ENCODE results near the gene ELANE.
A peak's percentile ranks its signal among the peaks of the same experiment; 100 is the strongest.
"Not testable (repeated sequence)": the region's sequence is repeated elsewhere in the genome, so short reads cannot be mapped to it uniquely, and the experiment has no call there.

ELANE gene

DNA sequence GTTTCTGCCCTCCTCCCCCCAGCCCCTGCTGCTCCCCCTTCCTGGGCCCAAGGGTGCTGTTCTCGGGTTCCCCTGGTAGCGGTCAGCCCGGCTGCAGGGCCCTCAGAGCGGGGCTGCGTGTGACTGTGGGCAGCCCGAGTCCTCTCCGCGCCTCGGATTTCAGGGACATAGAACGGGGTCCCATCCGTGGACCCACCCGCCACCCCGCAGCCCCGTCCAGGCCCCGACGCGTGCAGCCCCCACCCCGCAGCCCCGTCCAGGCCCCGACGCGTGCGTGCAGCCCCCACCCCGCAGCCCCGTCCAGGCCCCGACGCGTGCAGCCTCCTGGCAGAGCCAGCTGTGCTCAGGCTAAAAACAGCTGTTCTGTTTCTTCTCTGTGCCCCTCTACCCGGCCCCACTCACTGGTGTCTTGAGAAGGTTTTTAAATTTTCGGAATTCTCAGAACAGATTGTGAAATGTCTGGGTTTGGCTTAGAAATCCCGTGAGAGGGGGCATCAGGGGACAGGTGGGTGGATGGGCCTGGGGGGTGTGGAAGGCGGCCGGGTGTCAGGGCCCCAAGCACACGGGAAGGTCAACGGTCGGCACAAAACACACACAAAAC is 16.8 kb upstream of the ELANE start:
- DNase-seq: no peak

DNA sequence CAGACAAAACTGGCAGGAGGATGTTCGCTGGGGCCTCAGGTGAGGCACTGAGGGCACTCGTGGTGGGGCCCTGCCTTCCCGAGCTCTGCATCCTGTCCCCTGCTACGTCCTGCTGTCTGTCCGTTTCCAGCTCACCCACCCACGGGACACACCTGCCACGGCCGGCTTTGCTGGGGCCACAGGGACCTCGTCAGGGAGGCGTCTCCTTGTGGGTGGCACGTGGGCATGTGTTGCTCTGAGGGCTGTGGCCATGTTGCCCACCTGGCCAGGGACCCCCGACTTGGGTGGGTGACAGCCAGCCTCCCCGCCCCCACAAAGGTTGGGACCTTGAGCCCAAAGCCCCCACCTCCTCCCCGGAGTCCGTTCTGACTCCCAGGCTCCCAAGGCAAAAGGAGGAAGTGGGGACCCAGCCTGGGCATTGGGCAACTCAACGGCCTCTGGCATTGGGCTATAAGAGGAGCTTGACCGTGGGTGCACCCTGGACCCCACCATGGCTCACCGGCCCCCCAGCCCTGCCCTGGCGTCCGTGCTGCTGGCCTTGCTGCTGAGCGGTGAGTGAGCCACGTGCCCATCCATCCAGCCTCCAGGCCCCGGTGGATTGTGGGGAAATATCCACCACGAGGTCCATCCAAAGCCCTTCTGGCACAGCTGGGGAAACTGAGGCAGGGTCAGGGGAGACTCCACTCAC is 11.4 kb upstream of the ELANE start, which contains the start of gene PRTN3:
PRTN3 (plus strand) TSS at position 481 of the 688 bp plus-strand sequence; CDS start at position 491, 10 bp downstream.
- intact Hi-C loops (cut with DNase I): no loop called here
- DNase-seq: no peak

More for the DNA sequence above, 16.8 kb upstream of the ELANE start:
- intact Hi-C loops (cut with DNase I): no loop called here

- intact Hi-C loops (cut with DNase I); DNase-seq: not testable (repeated sequence)
Observed at GRCh38 chr19:842802-843179, 9.3 kb upstream of the ELANE start.

- DNase-seq: no peak
- intact Hi-C loops (cut with DNase I): no loop called here
Observed at GRCh38 chr19:843180-843835, 8.8 kb upstream of the ELANE start.

DNA sequence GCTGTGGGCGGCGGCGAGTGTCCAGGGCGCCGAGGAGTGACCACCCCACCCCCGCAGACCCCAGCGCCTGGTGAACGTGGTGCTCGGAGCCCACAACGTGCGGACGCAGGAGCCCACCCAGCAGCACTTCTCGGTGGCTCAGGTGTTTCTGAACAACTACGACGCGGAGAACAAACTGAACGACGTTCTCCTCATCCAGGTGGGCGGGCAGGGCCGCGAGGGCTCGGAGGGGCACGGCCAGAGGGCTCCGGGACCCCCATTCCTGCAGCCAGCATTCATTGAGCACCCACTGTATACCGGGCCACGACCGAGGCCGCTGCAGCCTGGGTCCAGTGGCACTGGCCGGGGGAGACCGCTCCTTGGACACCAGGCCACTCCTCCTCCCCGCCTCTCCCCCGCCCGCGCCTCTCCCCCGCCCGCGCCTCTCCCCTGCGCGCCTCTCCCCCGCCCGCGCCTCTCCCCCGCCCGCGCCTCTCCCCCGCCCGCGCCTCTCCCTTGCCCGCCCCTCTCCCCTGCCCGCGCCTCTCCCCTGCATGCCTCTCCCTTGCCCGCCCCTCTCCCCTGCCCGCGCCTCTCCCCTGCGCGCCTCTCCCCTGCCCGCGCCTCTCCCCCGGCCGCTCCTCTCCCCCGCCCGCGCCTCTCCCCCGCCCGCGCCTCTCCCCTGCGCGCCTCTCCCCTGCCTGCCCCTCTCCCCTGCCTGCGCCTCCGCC is 8.1 kb upstream of the ELANE start:
- peak in 1 of 10 donors; percentile 50 for DNase-seq
- intact Hi-C loops (cut with DNase I): no loop called here

DNA sequence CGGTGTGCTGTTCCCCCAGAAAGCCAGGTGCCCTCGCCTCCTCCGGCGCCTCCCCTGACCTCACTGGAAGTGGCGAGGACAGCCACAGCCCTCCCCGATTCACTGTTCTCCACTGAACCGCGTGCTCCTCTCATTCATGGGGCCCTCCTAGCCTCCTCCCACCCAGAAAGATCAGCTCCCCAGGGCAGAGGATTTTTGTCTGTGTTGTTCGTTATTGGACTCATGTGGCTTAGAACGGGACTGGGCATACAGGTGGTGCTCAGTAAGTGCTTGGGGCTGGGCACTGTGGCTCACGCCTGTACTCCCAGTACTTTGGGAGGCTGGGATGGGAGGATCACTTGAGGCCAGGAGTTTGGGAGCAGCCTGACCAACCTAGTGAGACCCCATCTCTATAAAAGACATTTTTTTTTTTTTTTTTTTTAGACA is 7.5 kb upstream of the ELANE start:
- intact Hi-C loops (cut with DNase I): no loop called here
- DNase-seq: no peak

- no peak for DNase-seq
- intact Hi-C loops (cut with DNase I): no loop called here
Observed at GRCh38 chr19:845707-846521, 6.2 kb upstream of the ELANE start.

DNA sequence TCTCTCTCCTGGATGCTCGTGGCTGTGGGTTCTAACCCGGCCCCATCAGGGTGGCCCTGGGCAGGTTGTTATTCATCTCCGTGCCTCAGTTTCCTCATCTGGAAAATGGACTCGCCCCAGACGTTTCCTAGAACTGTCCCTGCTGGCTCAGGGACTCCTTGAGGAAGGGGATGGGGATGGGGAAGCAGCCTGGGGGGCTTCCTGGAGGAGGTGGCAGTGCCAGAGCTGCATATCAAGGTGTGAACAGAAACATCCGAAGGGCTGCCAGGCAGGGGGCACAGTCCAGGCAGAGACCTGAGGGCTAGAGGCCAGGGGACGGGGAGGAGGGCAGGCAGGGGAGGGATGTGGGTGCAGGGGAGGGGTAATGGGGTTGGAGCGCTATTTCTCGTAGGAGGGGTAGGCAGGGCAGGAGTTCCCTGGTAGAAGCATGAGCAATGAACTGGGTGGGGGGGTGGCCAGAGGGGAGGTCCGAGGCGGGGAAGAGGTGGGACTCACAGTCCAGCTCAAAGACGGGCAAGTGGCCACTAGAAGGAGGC is 3.6 kb upstream of the ELANE start:
- intact Hi-C loops (cut with DNase I): no loop called here
- DNase-seq: no peak

DNA sequence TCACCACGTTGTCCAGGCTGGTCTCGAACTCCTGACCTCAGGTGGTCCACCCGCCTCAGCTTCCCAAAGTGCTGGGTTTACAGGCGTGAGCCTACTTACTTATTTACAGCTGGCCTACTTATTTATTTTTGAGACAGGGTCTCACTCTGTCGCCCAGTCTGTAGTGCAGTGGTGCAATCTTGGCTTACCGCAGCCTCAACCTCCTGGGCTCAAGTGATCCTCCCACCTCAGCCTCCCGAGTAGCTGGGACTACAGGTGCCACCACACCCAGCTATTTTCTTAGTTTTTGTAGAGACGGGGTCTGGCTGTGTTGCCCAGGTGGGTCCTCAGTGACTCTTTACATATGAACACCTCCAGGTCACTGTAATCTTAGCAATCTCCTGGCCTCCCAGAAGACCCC is 2.9 kb upstream of the ELANE start:
- DNase-seq; intact Hi-C loops (cut with DNase I): not testable (repeated sequence)

DNA sequence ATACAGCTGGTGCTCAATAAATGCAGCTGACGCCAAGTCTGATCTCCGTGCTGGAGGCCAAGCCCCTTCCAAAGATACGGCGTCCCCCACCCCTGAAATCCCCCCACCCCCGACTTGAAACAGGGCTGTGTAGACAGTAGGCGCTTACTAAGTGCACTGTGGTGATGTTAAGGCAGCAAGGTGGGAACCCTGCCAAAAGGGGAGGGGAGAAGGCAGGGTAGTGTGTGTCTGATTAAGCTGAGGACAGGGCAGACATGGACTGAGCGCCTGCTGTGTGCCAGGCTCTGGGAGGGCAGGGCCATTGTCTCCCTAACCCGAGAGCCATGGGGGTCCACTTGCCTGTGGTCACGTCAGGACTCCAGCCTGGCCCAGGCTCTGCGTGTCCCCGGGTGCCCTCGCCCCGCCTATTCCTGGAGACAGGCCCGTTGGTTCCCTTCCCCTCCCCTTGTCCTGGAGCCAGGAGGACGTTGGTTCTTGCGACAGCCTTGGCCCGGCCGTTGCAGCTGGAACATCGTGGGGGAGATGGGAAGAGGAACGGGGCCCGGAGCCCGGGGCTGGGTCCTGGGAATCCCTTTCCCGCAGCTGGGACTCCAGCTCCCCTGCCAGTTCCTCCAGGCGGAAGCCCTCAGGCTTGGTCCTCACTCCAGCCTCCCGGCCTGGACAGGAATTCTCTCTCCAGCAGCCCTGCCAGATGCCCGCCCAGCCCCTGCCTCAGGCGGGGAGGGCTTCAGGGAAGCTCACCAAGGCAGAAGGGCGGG is 1.7 kb upstream of the ELANE start:
- intact Hi-C loops (cut with DNase I): no loop called here
- DNase-seq: peak in 3 of 10 donors; percentile 42 to 80 (median 50)

DNA sequence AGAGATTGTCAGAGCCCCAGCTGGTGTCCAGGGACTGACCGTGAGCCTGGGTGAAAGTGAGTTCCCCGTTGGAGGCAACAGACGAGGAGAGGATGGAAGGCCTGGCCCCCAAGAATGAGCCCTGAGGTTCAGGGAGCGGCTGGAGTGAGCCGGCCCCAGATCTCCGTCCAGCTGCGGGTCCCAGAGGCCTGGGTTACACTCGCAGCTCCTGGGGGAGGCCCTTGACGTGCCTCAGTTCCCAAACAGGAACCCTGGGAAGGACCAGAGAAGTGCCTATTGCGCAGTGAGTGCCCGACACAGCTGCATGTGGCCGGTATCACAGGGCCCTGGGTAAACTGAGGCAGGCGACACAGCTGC is 1.1 kb upstream of the ELANE start:
- intact Hi-C loops (cut with DNase I): no loop called here
- no peak for DNase-seq

- intact Hi-C loops (cut with DNase I): no loop called here
- no peak for DNase-seq
Observed at GRCh38 chr19:853014-853585, 997 bp downstream of the ELANE start.

DNA sequence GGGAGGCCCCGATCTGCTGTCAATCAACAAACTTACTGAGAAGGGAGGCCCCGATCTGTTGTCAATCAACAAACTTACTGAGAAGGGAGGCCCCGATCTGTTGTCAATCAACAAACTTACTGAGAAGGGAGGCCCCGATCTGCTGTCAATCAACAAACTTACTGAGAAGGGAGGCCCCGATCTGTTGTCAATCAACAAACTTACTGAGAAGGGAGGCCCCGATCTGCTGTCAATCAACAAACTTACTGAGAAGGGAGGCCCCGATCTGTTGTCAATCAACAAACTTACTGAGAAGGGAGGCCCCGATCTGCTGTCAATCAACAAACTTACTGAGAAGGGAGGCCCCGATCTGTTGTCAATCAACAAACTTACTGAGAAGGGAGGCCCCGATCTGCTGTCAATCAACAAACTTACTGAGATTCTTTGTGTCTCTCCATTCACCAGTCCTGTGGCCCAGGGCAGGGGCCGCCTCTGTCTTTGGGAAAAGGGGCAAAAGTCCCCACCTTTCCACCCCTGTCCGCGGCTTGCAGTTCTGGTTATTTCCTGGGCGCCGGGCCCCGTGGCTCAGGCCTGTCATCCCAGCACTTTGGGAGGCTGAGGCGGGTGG is 1.6 kb downstream of the ELANE start:
- DNase-seq; intact Hi-C loops (cut with DNase I): not testable (repeated sequence)

DNA sequence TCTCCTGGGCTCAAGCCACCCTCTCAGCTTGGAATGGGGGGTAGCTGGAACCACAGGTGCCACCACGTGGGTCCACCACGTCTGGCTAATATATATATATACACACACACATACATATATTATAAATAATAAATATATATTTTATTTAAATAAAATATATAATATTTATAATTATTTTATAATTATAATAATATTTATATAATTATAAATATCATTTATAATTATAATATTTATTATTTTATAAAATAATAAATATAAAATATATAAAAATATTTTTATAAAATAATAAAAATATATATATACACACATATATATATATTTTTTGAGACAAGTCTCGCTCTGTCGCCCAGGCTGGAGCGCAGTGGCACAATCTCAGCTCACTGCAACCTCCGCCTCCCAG is 2.4 kb downstream of the ELANE start:
- intact Hi-C loops (cut with DNase I): no loop called here
- DNase-seq: no peak

DNA sequence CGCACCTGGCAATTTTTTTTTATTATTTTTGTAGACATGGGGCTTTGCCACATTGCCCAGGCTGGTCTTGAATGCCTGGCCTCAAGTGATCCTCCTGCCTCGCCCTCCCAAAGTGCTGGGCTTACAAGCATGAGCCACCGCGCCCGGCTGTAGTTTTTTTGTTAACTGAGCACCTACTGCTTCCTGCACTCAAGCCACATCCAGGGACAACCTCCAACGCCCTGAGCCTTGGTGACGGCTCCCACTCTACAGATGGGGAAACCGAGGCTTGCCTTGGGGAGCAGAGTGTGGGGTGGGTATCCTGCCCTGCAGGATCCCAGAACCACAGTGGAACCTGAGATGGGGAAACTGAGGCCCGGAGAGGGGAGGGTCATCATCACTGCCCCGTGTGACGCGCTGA is 3.0 kb downstream of the ELANE start:
- intact Hi-C loops (cut with DNase I): no loop called here
- DNase-seq: no peak

DNA sequence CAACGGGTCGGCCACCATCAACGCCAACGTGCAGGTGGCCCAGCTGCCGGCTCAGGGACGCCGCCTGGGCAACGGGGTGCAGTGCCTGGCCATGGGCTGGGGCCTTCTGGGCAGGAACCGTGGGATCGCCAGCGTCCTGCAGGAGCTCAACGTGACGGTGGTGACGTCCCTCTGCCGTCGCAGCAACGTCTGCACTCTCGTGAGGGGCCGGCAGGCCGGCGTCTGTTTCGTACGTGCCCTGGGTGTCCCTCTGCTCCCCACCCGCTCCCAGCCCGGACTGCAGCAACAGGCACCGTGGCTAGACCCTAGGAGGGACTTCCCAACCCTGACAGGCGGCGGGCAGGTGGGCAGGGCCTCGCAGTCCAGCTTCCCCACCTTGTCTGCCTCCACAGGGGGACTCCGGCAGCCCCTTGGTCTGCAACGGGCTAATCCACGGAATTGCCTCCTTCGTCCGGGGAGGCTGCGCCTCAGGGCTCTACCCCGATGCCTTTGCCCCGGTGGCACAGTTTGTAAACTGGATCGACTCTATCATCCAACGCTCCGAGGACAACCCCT is 3.5 kb downstream of the ELANE start:
- intact Hi-C loops (cut with DNase I): no loop called here
- no peak for DNase-seq

DNA sequence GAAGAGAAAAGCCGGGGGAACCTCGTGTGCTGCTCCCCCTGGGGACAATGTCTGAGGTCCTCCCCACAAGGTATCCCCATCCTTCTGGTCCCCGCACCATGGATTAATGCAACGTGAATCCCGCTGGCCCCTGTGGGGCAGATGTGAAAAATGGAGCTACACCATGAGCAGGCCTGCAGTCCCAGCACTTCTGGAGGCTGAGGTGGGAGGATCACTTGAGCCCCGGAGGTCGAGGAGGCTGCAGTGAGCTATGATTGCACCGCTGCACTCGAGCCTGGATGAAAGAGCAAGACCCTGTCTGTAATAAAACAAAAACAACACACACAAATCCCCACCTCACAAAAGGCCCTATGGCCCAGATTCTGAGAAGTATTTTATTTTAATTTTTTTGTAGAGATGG is 6.2 kb downstream of the ELANE start:
- intact Hi-C loops (cut with DNase I): no loop called here

More for the DNA sequence above, 6.2 kb downstream of the ELANE start:
- DNase-seq: no peak

Measured in posterior cingulate gyrus (tissue), 11 donors.